H1 (cell line): ENCODE results near the gene SLC6A17. TPM values are rescaled to one million over a fixed set of nuclear protein-coding genes. Genes with fewer than 3 reads are reported as not detected.

ENCODE experiments used
- BRCA1 ChIP-seq: IDR thresholded peaks from 2 replicates; pipeline ENCODE4 v1.6.1; 2012; ENCODE audit warnings: low read depth, low read length, improper control_type of control experiment
- CHD7 ChIP-seq: fragments of 300-600 bp; sonication (generic); IDR thresholded peaks from 2 replicates; pipeline ENCODE4 v1.7.1; 2012; ENCODE audit warnings: low read length, moderate library complexity, mild to moderate bottlenecking, inconsistent platforms; ENCODE audit not compliant: insufficient replicate concordance
- CTCF ChIP-seq, 3 experiments: IDR thresholded peaks; 1 replicate in 2 of 3; 2 replicates in 1 of 3; pipeline versions ENCODE4 v1.5.1 to v1.6.1; 2011; ENCODE audit warnings: low read length in 3 of 3, mild to moderate bottlenecking in 3 of 3, inconsistent platforms in 2 of 3, low read depth in 1 of 3, moderate library complexity in 1 of 3; ENCODE audit not compliant: insufficient read depth in 1 of 3; ENCODE audit errors: control extremely low read depth in 1 of 3
- FOSL1 ChIP-seq: IDR thresholded peaks from 2 replicates; pipeline ENCODE4 v1.6.1; 2011; ENCODE audit warnings: mild to moderate bottlenecking, low read depth, low read length, moderate library complexity; ENCODE audit not compliant: insufficient read depth
- GTF2F1 ChIP-seq: IDR thresholded peaks from 2 replicates; pipeline ENCODE4 v1.6.1; 2012; ENCODE audit warnings: low read depth, low read length, improper control_type of control experiment, borderline replicate concordance
- HDAC2 ChIP-seq, 2 experiments: fragments of 300-600 bp in 1 of 2; sonication (generic) in 1 of 2; IDR thresholded peaks; 2 replicates each; pipeline ENCODE4 v1.6.1; 2011 to 2012; ENCODE audit warnings: low read depth in 2 of 2, low read length in 2 of 2, mild to moderate bottlenecking in 2 of 2, moderate library complexity in 2 of 2, borderline replicate concordance in 1 of 2, inconsistent platforms in 1 of 2
- POLR2A ChIP-seq, 2 experiments: IDR thresholded peaks; 1 replicate in 1 of 2; 2 replicates in 1 of 2; pipeline ENCODE4 v1.6.1; 2011; ENCODE audit warnings: low read depth in 2 of 2, low read length in 2 of 2, mild to moderate bottlenecking in 2 of 2; ENCODE audit errors: control extremely low read depth in 1 of 2
- SIRT6 ChIP-seq: IDR thresholded peaks from one replicate; pipeline ENCODE4 v1.7.1; 2012; ENCODE audit warnings: low read length, inconsistent platforms
- polyA plus RNA-seq, 7 experiments: library from polyadenylated mRNA; depleted of rRNA in 3 of 7; stranded (reverse) in 5 of 7; unstranded in 2 of 7; fragments of >200 nt in 5 of 7; fragments of 200-250 nt in 2 of 7; gene quantifications; 1 replicate in 5 of 7; 2 replicates in 1 of 7; 4 replicates in 1 of 7; pipeline versions ENCODE4 v1.2.1 to v1.2.3, GENCODE V29; 2011 to 2013; ENCODE audit warnings: missing spikeins in 2 of 7, mixed read lengths in 2 of 7
- total RNA-seq: library from RNA; stranded (reverse); fragmentation: NEBNext Ultra II Directional; extraction: Animal tissue kit (Norgen Biotek cat#: 25700); gene quantifications from 2 replicates; pipeline ENCODE4 v1.2.1, GENCODE V29; 2021

The SLC6A17 gene
- total and polyA plus RNA-seq, 2 of the 8 experiments (the other 6 are each of a cell fraction or from before 2014, with no cell fraction given) = 0.15 to 0.28 TPM

- TF ChIP-seq CHD7 = no peak
- TF ChIP-seq HDAC2 (IDR thresholded peaks at IDR 0.05; ENCODE audit: borderline replicate concordance in 1 of 2, low read depth in 2 of 2, low read length in 2 of 2) = no peak
- no peak for TF ChIP-seq CTCF (IDR thresholded peaks at IDR 0.05; ENCODE audit: control extremely low read depth in 1 of 3, insufficient read depth in 1 of 3, low read depth in 1 of 3, low read length in 3 of 3)
- no peak for TF ChIP-seq BRCA1
- TF ChIP-seq SIRT6 = no peak
- TF ChIP-seq GTF2F1 = no peak
- no peak for TF ChIP-seq FOSL1
- no peak for TF ChIP-seq POLR2A (IDR thresholded peaks at IDR 0.05; ENCODE audit: control extremely low read depth in 1 of 2, low read depth in 2 of 2, low read length in 2 of 2)
These were observed 87.3 kb downstream of the SLC6A17 start (continued) for GRCh38 chr1:110237386-110238152.
